Measurements from ENCODE around the gene HHIPL1.

The HHIPL1 gene

DNA sequence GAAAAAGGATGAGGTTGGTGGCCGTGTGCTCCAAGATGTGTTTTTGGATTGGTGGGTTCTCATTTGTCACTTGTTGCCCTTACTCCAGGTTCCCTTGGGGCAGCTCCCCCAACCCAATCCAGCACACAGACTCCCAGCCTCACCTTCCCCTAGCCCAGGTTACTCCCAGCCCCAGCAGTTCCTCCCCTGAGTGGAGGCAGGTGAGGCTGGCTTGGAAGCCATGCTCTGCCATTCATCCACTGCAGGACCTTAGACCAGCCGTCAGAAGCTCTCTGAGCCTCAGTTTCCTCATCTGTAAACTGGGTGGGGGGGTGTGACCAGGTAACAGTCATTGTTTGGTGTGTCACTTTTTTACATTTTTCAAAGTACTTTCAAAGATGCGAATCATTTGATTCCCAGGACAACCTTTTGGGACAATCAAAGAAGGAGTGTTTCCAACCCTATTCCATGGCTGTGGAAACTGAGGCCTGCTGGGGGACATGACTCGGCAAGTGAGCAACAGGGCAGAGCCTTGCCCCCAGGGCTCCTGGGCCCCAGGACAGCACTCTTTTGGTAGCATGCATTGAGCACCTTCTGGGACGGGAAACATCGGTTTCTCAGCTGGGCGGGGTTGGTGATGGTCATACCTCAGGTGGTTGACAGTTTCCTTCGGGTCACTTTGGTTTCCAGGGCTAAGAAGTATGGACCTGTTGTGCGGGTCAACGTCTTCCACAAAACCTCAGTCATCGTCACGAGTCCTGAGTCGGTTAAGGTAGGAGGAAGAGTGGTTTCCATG is 46.4 kb downstream of the HHIPL1 start:
- no peak for DNase-seq

DNA sequence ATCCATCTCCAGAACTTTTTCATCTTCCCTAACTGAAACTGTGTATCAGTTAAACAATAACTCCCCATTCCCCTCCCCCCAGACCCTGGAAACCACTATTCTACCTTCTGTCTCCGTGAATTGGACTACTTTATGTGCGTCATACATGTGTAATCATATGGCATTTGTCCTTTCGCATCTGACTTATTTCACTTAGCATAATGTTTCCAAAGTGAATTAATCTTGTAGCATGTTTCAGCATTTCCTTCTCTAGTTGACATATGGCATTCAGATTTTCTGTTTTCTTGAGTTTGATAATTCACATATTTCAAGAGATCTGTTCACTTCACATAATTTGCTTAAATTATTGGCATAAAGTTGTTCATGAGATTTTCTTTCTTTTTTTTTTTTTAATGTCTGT is 49.0 kb downstream of the HHIPL1 start:
- no peak for DNase-seq

DNA sequence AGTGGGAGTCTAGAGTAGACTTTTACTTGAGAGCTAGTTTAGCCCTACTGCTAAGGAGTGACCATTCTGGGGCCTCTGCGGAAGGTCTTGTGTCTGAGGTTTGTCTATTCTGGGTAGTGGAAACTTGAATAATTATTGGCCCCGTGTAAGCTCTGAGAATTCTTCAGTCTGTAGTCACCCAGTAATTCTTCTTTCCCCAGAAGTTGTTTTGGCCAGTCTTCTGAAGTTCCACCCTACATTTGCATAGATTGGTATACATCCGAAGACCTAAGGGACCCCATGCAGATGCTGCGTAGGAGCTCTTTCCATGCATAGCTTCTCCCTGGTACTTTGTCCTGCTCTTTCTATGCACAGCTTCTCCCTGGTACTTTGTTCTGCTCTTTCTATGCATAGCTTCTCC is 52.0 kb downstream of the HHIPL1 start:
- DNase-seq, result no peak

DNA sequence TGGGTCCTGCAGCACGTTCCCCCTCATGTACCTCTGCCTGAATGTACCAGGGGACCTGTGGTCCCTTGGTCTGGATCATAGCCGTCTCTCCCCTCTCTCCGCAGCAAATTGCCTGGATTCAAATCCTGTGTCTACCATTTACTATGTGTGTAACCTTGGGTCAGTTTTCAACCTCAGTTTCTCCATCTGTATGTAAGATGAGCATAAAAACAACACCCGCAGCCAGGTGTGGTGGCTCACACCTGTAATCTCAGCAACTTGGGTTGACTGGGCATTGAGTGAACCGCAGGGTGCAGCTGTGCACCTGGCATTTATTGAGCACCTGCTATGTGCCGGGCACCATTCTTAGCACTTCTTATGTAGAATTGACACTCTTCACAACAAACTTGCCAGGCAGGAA is 53.3 kb downstream of the HHIPL1 start:
- DNase-seq, result no peak

DNA sequence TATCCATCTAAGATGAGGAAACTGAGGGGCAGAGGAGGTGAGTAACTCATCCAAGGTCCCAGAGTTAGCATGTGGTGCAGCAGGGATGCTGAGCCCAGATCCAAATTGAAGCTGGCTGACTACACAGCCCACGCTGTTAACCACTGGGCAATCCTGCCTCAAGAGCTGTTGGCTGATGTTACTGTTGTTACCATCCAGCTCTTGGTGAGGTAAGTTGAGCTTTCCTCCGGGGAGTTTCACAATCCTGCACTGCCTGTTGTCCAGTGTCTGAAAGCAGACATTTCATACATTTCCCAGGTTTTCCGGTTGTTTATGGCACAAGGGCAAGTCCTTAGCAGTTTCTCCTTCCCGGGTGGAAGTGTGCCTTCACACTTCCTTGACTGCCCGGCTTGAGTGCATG is 53.7 kb downstream of the HHIPL1 start:
- no peak for DNase-seq

DNA sequence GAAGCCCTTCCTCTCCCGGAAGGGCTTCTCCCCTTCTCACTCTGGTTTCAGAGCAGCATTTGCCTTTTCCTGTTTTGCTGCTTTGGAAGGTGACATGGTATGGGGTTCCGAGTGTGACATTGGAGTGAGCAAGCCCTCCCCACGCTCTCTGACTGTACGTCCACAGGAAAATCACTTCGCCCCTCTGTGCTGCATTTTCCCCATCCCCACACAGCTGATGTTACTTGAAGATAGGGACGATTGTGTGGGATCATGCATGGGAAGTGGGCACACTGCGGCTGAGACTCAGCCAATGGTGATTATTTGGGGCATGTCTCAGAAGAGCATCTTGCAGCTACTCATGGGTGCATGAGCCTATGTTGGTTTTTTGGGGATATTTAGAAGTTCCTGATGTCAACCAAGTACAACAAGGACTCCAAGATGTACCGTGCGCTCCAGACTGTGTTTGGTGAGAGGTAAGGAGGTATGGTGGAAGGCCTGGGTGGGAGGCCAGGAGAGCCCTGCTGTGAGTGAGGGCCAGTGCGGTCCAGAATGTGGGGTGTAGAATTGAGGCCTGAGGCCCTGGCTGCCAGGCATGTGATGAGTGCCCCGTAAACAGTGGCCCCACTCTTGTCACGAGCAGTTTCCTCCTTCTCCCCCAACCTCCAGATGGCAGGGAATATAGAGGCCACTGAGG is 54.3 kb downstream of the HHIPL1 start:
- DNase-seq, result no peak

DNA sequence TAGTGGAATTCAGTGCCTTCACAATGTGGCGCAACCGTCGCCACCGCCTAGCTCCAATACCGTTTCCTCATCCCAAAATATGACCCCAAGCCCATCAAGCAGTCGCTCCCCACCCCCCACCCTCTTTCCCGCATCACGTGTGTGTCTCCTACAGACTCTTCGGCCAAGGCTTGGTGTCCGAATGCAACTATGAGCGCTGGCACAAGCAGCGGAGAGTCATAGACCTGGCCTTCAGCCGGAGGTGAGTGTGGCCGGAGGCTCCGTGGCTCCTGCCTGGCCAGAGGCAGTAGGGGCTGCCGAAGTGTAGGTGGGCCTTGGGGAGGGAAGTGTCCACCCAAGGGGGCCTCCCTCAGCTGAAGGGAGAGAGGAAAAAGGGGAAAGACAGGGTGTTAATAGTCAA is 54.9 kb downstream of the HHIPL1 start:
- no peak for DNase-seq

DNA sequence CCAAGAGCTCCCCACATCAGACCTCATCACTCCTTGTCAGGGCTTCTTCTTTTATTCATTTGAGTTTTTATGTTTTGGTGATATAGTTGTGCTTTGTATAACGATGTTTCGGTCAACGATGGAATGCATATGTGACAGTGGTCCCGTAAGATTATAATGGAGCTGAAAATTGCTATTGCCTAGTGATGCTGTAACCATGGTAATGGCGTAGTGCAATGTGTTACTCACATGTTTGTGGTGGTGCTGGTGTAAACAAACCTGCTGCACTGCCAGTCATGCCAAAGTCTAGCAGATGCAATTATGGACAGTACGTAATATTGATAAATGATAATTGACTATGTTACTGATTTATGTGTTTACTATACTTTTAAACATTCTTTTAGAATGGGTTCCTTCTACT is 55.5 kb downstream of the HHIPL1 start:
- no peak for DNase-seq

DNA sequence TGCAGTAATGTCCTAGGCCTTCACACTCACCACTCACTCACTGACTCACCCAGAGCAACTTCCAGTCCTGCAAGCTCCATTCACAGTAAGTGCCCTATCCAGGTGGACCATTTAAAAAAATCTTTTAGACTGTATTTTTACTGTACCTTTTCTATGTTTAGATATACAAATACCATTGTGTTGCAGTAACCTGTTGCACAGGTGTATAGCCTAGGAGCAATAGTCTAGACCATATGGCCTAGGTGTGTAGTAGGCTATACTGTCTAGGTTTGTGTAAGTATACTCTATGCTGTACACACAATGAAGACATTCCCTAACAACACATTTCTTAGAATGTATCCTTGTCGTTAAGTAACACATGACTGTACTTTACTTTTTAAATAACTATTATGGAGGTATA is 56.3 kb downstream of the HHIPL1 start:
- no peak for DNase-seq

DNA sequence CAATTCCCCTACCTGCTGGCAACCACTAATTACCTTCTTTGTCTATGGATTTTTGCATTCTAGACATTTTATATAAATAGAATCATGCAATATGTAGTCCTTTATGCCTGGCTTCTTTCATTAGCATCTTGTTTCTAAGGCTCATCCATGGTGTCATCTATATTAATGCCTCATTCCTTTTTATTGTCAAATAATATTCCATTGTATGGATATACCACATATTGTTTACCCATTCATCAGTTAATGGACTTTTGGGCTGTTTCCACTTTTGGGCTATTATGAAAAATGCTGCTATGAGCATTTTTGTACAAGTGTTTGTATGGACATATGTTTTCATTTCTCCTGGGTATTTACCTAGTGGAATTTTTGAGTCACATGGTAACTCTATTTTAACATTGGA is 57.2 kb downstream of the HHIPL1 start:
- no peak for DNase-seq

DNA sequence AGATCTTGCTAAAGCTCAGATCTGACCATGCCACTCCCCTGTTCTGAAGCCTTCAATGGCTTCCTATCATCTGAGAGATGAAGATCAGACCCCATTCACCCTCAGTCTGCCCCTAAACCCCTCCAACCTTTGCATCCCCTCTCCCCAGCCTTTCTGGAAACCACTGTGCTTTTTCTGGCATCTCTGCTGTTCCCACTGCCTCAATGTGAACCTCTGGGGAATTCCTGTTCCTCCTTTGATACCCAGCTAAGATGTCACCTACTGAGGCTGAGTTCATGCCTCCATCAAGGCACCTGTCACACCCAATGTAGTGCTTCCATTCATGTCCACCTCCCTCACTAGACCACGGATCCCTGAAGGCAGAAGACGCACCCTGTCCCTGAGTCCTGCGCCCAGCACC is 58.5 kb downstream of the HHIPL1 start:
- no peak for DNase-seq

DNA sequence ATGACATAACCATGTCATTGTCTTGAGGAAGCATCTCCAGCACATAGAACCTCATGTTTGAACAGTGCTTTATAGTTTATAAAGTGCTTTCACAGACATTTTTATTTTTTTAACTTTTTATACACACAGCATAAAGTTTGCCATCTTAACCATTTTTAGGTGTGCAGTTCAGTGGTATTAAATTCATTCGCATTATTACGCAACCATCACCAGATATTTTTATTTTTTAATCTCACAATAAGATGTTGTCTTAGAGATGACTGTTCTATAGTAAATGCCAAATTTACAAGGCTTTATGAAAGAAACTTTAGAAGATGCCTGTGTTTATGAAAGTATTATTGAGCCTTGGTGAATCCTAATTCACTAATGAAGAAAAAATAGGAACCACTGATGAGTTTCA is 59.1 kb downstream of the HHIPL1 start:
- DNase-seq, result no peak

DNA sequence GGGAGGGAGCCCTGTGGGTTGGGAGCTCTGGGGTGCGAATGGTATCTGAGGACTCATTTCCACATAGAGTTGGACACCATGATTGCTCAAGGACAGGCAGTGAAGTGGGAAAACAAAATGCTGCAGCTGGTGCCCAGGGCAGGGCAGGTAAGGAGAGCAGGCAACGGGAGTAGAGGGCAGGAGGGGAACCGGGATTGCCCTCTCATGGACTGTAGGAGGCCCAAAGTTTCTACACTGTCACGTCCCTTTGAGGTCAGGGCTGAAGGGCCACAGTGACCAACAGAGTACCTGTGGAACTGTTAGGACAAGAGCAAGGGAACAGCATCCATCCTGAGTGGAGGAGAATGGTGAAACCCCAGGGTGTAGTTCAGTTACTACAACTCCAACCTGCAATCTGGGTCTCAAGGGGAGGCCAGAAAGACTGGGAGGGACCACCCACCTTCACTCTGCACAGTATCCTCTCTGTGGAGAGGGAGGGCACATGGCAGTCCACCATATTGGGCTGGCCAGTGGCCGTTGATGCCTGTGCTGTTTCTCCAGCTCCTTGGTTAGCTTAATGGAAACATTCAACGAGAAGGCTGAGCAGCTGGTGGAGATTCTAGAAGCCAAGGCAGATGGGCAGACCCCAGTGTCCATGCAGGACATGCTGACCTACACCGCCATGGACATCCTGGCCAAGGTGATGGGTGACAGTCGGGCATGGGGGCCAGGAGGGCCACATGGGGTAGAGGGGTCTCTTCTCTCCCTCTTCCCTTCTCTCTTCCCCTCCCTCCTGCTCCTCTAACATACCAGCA is 61.4 kb downstream of the HHIPL1 start:
- no peak for DNase-seq

DNA sequence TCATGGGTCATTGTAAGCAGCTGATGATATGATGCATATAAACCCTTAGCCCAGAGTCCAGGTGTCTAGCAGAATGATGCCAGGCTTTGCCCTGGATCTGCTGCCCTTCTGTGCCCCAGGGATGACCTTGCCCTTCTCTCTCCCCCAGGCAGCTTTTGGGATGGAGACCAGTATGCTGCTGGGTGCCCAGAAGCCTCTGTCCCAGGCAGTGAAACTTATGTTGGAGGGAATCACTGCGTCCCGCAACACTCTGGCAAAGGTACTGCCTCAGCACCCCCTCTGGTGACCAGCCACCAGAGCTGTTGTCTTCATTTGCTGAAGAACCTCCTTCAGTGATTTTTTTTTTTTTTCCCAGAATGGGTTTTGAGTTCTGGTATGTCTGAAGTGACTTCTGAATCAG is 62.5 kb downstream of the HHIPL1 start:
- no peak for DNase-seq

DNA sequence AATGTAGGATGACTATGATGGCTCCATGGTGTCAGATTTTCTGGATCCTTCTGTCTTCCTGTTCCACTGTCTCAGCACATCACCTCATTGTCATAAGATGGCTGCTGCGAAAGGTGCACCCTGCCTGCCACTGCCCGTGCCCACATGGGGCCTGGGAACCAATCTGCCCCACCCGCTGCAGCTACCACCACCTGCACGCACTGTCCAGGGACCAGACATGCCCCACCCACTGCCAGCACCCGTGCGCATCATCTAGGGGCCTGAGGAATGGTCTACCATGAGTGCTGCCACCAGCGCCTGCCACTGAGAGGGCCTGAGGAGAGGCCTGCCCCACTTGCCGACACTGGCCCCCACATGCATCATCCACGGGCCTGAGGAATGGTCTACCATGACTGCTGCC is 63.0 kb downstream of the HHIPL1 start:
- no peak for DNase-seq

DNA sequence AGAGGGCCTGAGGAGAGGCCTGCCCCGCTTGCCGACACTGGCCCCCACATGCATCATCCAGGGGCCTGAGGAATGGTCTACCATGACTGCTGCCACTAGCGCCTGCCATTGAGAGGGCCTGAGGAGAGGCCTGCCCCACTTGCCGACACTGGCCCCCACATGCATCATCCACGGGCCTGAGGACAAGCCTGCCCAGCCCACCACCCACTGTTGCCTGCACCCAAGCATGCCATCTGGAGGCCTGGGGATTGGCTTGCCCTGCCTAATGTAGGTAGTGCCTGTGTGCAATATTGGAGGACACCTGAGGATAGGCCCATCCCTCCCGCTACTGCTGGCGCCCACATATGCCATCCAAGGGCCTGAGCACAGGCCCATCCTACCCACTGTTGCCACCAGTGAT is 63.5 kb downstream of the HHIPL1 start:
- DNase-seq, result no peak

DNA sequence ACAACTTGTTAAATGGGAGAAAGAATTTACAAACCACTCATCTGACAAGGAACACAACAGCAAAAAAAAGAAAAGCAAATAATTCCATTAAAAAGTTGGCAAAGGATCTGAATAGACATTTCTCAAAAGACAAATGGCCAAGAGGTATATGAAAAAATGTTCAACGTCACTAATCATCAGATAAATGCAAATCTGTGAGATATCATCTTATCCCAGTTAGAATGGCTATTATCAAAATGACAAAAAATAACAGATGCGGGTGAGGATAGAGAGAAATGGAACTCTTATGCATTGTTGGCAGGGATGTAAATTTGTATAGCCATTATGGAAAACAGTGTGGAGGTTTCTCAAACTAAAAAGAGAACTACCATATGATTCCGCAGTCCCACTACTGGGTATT is 69.0 kb downstream of the HHIPL1 start:
- no peak for DNase-seq

DNA sequence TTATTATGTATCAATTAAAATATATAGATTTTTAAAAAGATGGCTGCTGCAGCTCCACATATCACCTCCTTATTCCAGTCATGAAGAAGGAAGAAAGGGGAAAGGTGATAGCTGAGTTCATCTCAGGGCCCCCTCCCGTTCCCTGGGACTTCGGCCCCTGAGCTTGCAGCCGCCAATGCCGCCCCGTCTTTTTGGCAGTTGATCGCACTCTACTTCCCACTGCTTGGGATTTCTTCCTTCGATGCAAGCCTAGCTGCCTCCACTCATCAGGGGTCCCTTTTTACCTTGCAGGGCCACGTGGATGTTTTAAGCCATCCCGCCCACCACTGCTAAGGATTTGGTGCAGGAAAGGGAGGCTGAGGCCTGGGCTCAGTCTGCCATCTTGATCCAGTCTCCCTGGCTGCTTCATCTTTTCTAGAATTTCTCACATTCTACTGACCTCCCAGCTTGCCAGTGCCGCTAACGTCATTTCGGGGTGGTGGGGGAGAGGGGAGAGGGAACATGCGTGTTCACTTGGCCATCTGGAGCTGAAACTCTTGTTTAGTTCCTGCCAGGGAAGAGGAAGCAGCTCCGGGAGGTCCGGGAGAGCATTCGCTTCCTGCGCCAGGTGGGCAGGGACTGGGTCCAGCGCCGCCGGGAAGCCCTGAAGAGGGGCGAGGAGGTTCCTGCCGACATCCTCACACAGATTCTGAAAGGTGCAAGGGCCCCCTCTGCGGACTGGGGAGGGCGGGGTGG is 70.5 kb downstream of the HHIPL1 start:
- no peak for DNase-seq

DNA sequence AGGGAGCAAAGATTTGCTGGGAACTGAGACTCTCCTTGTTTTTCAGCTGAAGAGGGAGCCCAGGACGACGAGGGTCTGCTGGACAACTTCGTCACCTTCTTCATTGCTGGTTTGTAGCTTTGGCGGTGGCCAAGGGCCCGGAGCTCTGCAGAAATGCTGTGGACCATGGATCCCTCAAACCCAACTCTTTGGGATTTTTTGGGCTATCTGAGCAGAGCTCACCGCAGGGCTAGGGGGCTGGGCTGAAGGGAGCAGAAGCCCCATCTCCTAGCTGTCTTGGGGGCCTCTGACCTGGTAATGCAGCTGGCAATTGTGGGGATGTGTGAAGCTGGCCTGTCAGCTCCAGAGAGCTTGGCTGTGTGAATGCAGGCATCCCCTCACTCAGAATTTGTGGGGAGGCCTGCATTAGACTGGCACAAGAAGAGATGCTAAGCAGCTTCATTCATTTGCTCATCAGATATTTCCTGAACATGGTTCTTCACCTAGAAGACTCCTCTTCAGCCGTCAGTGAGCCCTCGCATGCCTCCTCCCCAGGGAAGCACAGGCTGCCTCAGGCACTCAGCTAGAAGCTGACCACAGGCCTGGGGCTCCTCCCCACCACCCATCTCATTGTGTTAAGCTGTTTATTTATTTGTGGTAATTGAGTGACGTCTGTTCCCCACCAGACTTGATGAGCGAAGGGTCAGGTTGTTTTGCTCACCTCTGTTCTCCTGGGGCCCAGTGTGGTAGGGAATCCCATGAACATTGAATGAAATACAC is 71.3 kb downstream of the HHIPL1 start:
- no peak for DNase-seq

DNA sequence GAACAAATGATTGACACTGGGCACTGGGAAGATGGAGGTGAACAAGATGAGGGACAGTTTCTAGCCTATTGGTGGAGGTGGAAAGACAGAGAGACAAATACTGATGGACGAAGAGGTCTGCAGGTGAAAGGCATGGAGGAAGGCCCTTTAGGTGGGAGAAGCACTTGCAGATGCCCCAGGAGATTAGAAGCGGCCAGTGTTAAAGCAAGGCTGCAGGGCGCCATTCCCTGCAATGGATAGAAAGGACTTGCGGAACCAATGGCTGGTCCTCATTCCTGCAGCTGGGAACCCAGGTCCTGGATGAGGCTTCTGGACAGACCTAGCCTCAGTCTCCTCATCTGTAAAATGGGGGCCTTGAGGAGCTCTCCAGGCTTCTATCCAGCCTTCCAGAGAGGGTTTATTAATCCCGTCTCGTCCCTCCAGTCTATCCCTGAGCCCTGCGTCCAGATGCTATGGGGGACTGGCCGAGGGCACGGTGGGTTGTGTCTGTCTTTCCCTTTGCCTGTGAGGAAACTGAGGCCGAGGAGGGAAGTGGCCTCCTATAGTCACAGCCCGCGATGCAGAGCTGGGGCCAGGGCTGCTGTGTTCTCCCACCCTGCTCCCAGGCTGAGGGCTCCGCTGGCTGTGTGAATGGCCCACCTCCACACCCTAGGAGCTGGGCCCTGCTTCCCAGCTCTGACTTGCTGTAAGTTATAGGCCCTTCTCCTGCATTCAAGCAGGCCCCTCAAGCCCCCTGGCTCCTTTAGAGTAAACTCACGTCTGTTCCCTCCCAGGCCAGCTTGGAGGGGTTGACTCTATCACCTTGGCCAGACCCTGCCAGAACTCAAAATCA is 72.1 kb downstream of the HHIPL1 start:
- no peak for DNase-seq

DNA sequence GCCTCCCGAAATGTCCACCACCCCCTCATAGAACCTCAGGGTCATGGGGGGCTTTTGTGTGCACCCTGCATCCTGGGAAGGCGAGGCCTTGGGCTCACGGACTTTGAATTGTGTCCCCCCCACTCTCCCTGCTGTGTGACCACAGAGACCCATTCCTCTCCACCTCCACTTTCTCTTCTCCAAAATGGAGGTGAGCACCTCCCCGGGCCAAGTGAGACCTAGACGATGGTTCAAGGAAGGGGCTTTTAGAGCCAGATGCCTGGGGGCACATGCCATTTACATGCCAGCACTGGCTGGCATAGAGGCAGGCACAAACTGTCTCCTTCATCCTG is 72.7 kb downstream of the HHIPL1 start:
- no peak for DNase-seq

Measured in activated CD8-positive, alpha-beta memory T cell treated with anti-CD3 and anti-CD28 coated beads, Interleukin-2, amount 50 U/mL, for 4 hours (primary cell).